ENCODE measurements around the gene BLID. TPM values are rescaled to one million over a fixed set of nuclear protein-coding genes. Genes with fewer than 3 reads are reported as not detected.

The BLID gene
- total RNA-seq, 1 experiment from 2014 or later: not detected

DNA sequence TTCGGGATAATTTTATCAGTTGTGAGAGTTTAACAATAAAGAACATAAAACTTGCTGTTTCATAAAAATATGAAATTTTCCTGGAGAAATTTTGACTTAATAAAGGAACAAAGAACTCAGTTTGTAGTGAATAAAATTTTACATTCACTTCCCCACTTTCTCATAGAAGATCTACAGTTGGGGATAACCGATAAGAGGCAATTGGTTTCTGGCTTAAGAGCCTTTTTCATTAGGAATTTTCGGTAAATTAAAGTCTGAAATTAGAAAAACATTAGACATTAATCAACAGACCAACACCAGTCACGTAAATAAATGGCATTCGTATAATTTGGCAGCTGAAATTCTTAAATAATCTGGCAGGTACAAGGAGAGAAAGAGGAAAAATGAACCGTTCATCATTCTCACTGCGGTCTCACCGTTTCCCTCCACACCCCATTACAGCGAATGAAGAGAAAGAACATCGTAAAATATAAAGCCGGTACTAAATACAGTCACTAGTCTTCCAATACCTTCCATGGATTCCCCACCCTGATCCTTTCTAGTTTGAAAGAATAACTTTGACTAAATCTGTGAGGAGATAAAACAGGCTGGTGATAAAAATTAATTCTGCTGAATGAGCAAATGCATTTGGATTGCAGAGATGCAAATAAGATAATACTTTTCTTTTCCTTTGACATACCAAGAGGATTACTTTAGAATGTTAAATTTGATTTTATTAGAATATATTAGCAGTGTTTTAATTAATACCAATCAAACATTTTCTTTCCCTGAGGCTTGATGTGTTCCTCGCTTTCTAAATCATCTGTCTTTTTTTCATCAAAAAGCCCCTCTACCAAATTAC lies 19.5 kb downstream of the BLID start:
- DNase-seq (ENCODE audit: low read depth): no peak
- in situ Hi-C loops (cut with HindIII; ENCODE audit: low pct_unique_long_range_greater_than_20kb, low sequenced_read_pairs): no loop called here

DNA sequence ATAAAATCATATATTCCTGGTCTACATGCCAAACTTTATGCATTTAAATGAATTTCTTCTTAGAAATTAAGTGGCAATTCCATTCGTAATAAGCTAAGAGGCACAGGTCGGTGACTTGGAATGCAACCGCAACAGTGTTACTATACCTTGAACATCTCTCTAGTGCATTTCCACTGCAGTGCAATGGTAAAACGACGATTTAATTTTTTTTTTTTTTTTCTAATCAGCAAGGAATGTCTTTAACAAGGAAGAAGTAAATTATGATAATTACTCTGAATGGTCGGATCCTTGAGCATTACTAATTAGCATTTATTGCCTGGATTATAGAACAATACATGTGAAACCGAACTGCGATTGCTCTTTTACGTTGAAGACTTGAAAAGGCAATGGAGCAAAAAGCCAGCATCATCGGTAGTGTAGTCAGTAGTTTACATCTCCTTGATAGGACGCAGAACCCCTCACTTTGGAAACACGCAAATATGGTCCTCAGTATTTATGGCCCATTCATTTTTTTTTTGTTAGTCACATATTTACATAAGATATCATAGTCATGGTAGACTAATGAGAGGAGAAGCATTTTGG lies 20.2 kb downstream of the BLID start:
- DNase-seq (ENCODE audit: low read depth): no peak
- in situ Hi-C loops (cut with HindIII; ENCODE audit: low pct_unique_long_range_greater_than_20kb, low sequenced_read_pairs): no loop called here

- in situ Hi-C loops (cut with HindIII; ENCODE audit: low pct_unique_long_range_greater_than_20kb, low sequenced_read_pairs): no loop called here
- no peak for DNase-seq (ENCODE audit: low read depth)
Observed at GRCh38 chr11:122094836-122095235, 21.2 kb downstream of the BLID start.

DNA sequence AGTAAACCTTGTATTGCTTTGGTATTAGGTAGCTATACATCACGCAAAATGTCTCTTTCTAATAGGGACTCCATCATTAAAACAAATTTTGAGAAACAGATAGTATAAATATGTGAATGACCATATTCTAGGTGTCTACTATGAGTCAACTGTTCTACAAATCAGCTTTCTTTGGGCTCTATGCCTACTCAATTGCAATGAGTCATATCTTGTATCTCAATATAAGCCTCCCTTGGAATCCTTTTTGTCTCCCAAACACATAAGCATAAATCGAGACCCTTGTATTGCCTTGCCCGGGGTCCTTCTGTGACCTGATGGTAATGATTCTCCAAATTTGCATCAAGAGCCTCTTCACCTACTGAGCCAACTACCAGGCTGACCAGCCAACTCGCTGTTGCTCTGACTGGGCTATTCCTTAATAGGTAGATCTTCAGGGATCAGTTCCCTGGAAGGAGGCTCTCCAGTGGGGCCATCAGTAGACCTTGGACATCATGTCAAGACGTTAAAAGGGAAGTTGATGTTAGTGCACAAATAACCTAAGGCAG lies 22.2 kb downstream of the BLID start:
- in situ Hi-C loops (cut with HindIII; ENCODE audit: low pct_unique_long_range_greater_than_20kb, low sequenced_read_pairs): no loop called here

GRCh38 chr11:122091835-122092234 lies 24.2 kb downstream of the BLID start:
- DNase-seq (ENCODE audit: low read depth): no peak
- in situ Hi-C loops (cut with HindIII; ENCODE audit: low pct_unique_long_range_greater_than_20kb, low sequenced_read_pairs): no loop called here

More for the DNA sequence above, 22.2 kb downstream of the BLID start:
- no peak for DNase-seq (ENCODE audit: low read depth)

DNA sequence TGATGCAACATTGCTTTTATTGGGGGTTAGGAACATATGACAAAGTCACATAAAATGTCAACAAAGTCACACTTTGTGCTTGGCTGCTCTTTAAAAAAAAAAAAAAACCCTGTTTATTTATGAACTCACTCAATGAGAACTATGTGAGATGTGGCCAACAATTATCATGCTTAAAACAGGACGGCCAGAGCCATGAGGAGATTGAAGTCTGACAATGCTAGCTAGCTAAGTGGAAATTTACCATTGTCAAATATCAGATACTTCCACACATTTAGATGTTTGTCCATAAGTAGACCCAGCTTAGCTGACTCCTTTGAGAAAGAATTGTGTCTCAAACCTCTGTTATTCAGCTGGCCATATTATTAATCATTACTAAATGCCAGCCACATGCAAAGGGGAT lies 26.9 kb downstream of the BLID start:
- in situ Hi-C loops (cut with HindIII; ENCODE audit: low pct_unique_long_range_greater_than_20kb, low sequenced_read_pairs): no loop called here

DNA sequence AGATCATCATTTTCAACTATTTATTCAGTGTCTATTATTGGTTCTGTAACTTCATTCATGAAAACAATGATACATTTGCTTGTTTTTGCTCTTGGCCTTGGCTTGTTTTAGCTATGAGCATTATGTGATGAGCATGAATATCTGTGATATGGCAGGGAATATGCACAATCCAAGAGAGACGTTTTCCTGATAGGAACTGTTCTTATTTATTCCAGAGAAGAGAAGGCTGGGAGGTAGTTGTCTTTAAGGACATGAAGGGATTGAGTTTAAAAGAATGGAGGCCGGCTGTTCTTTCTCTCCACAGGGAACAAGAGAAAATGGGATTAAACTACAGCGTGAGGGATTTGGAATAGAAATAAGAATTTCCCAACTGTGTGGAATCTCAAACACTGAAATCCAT lies 30.3 kb downstream of the BLID start:
- no peak for DNase-seq (ENCODE audit: low read depth)
- in situ Hi-C loops (cut with HindIII; ENCODE audit: low pct_unique_long_range_greater_than_20kb, low sequenced_read_pairs): no loop called here

More for the DNA sequence above, 26.9 kb downstream of the BLID start:
- peak; percentile 54 for DNase-seq (ENCODE audit: low read depth)

DNA sequence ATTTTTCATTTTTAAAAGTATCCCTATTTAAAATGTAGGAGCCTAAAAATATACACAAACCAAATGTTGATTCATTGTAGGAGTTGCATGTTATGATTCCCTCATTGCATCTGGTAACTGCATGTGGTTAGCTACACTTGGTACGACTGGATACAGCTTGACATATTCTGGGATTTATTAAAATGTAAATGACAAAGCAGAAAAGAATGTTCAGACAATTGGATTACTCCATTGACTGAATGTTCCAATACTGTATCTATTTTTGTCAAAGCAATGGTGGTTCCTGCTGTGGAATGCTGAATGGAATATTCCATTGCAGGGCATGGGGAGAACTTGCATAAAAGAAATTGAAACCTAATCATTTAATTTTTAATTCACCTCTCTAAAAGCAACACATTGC lies 30.8 kb downstream of the BLID start:
- no peak for DNase-seq (ENCODE audit: low read depth)
- in situ Hi-C loops (cut with HindIII; ENCODE audit: low pct_unique_long_range_greater_than_20kb, low sequenced_read_pairs): no loop called here

- in situ Hi-C loops (cut with HindIII; ENCODE audit: low pct_unique_long_range_greater_than_20kb, low sequenced_read_pairs): no loop called here
- DNase-seq (ENCODE audit: low read depth): no peak
Observed at GRCh38 chr11:122082205-122082604, 33.8 kb downstream of the BLID start.

GRCh38 chr11:122081073-122081472 lies 34.9 kb downstream of the BLID start:
- in situ Hi-C loops (cut with HindIII; ENCODE audit: low pct_unique_long_range_greater_than_20kb, low sequenced_read_pairs): no loop called here
- DNase-seq (ENCODE audit: low read depth): no peak

DNA sequence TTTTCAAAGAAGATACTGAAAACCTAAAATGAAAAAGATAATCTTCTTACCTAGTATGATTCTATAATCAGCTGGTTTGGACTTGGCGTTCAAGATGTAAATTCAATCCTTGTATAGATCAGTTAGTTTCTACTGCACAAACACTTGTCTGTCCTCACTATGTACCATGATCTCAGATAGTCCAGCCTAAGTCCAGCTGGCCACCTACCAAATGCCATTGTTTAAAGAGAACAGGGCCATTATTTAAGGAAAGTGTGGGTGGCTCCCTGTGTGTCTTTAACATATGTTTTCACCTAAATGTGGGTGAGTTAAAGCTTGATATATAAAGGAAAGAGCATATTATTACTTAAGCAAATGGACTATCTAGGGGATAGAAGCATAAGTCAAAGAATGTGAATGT lies 38.6 kb downstream of the BLID start:
- in situ Hi-C loops (cut with HindIII; ENCODE audit: low pct_unique_long_range_greater_than_20kb, low sequenced_read_pairs): no loop called here
- DNase-seq (ENCODE audit: low read depth): no peak

- no peak for DNase-seq (ENCODE audit: low read depth)
- in situ Hi-C loops (cut with HindIII; ENCODE audit: low pct_unique_long_range_greater_than_20kb, low sequenced_read_pairs): no loop called here
Observed at GRCh38 chr11:122076512-122077120, 39.4 kb downstream of the BLID start.

DNA sequence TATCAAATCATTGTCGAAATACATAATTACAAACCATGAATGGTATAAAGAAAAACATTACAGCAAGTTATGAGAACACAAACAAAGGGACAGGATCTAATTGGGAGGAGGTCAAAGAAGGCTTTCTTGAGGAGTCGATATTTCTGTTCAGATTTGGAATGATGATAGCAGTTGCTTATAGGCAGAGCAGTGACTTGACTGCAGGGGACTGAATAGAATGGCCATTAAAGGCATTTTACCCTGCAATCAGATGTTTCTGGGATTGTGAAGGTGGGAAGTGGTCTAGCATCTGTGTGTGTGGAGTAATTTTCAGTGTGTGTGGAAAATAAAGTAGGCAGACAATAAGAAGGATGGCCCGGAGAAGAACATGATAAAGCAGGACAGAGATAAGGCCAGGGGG lies 41.0 kb downstream of the BLID start:
- in situ Hi-C loops (cut with HindIII; ENCODE audit: low pct_unique_long_range_greater_than_20kb, low sequenced_read_pairs): no loop called here
- no peak for DNase-seq (ENCODE audit: low read depth)

GRCh38 chr11:122074022-122074421 lies 42.0 kb downstream of the BLID start:
- DNase-seq (ENCODE audit: low read depth): no peak
- in situ Hi-C loops (cut with HindIII; ENCODE audit: low pct_unique_long_range_greater_than_20kb, low sequenced_read_pairs): no loop called here

- DNase-seq (ENCODE audit: low read depth): no peak
- in situ Hi-C loops (cut with HindIII; ENCODE audit: low pct_unique_long_range_greater_than_20kb, low sequenced_read_pairs): no loop called here
Observed at GRCh38 chr11:122071709-122072202, 44.3 kb downstream of the BLID start.

- DNase-seq (ENCODE audit: low read depth): peak; percentile 24
- in situ Hi-C loops (cut with HindIII; ENCODE audit: low pct_unique_long_range_greater_than_20kb, low sequenced_read_pairs): no loop called here
Observed at GRCh38 chr11:122069707-122070360, 46.2 kb downstream of the BLID start.

DNA sequence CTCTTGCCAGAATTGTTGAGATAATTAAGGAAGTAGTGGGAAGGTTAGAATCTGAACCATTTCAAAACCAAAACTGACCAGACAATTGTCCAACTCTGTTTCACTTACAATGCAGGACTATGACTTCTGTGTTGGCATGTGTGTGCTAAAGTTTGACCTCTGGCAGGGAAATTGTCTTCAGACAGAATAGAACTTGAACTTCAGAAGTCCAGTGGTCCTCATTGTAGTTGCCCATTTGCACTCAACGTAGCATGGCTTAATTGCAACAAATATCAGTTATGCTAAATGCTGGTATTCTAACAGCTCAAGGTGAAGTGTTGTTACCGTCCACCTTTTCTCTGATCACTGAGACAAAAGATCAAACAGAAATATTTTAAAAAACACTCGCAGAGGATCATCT lies 47.2 kb downstream of the BLID start:
- DNase-seq (ENCODE audit: low read depth): no peak
- in situ Hi-C loops (cut with HindIII; ENCODE audit: low pct_unique_long_range_greater_than_20kb, low sequenced_read_pairs): no loop called here

GRCh38 chr11:122068141-122068540 lies 47.9 kb downstream of the BLID start:
- no peak for DNase-seq (ENCODE audit: low read depth)

More at GRCh38 chr11:122068141-122068540, 47.9 kb downstream of the BLID start:
- in situ Hi-C loops (cut with HindIII; ENCODE audit: low pct_unique_long_range_greater_than_20kb, low sequenced_read_pairs): no loop called here

Measured in Caki2 (cell line).